Hepatocyte (in vitro differentiated cells): ENCODE results near the gene VPS51. TPM values are rescaled to one million over a fixed set of nuclear protein-coding genes. Genes with fewer than 3 reads are reported as not detected.

ENCODE experiments used
- DNase-seq: peaks from one replicate; pipeline ENCODE4 v3.0.0-alpha.2; 2016; ENCODE audit warnings: low spot score
- H2AFZ ChIP-seq: fragments of 200-600 bp; sonication (generic); 2 replicates; pipeline ENCODE4 v1.6.0; 2016; ENCODE audit warnings: antibody characterized with exemption, mild to moderate bottlenecking
- H3K27ac ChIP-seq: fragments of 200-600 bp; sonication (generic); 2 replicates; pipeline ENCODE4 v1.5.1; 2016; ENCODE audit warnings: mild to moderate bottlenecking
- H3K27me3 ChIP-seq: fragments of 200-600 bp; sonication (generic); 2 replicates; pipeline ENCODE4 v1.6.1; 2016
- H3K36me3 ChIP-seq: fragments of 200-600 bp; sonication (generic); replicated peaks from 2 replicates; pipeline ENCODE4 v1.5.1; 2016; ENCODE audit warnings: low read depth; ENCODE audit not compliant: insufficient read depth
- H3K4me1 ChIP-seq: fragments of 200-600 bp; sonication (generic); 2 replicates; pipeline ENCODE4 v1.5.1; 2016; ENCODE audit warnings: mild to moderate bottlenecking, moderate library complexity; ENCODE audit not compliant: insufficient read depth
- H3K4me2 ChIP-seq: fragments of 200-600 bp; sonication (generic); 2 replicates; pipeline ENCODE4 v1.6.0; 2016
- H3K4me3 ChIP-seq: fragments of 200-600 bp; sonication (generic); 2 replicates; pipeline ENCODE4 v1.5.1; 2016; ENCODE audit warnings: mild to moderate bottlenecking
- H3K79me2 ChIP-seq: fragments of 200-600 bp; sonication (generic); 2 replicates; pipeline ENCODE4 v1.6.0; 2017; ENCODE audit warnings: mild to moderate bottlenecking
- H3K9me2 ChIP-seq: fragments of 200-600 bp; sonication (generic); replicated peaks from 2 replicates; pipeline ENCODE4 v1.6.0; 2017; ENCODE audit warnings: mild to moderate bottlenecking; ENCODE audit not compliant: insufficient read depth
- H3K9me3 ChIP-seq: fragments of 200-600 bp; sonication (generic); 2 replicates; pipeline ENCODE4 v1.5.1; 2016; ENCODE audit warnings: low read depth, mild to moderate bottlenecking
- H4K20me1 ChIP-seq: fragments of 200-600 bp; sonication (generic); 2 replicates; pipeline ENCODE4 v1.6.0; 2016; ENCODE audit warnings: mild to moderate bottlenecking; ENCODE audit not compliant: insufficient read depth, poor library complexity, severe bottlenecking
- EZH2 ChIP-seq: fragments of 200-600 bp; sonication (generic); IDR thresholded peaks from 2 replicates; pipeline ENCODE4 v1.6.1; 2016; ENCODE audit warnings: antibody characterized with exemption, mild to moderate bottlenecking, borderline replicate concordance
- EZH2phosphoT487 ChIP-seq: fragments of 200-600 bp; sonication (generic); IDR thresholded peaks from one replicate; pipeline ENCODE4 v1.6.1; 2018; ENCODE audit warnings: antibody characterized with exemption, mild to moderate bottlenecking, low read depth, moderate library complexity; ENCODE audit not compliant: unreplicated experiment, severe bottlenecking
- WGBS: methylation state at CpG from one replicate; pipeline ENCODE4 v1.1.6; 2016; ENCODE audit warnings: low lambda C conversion rate; ENCODE audit errors: missing lambda C conversion rate; 5-methylcytosine and 5-hydroxymethylcytosine counted together
- polyA plus RNA-seq: library from polyadenylated mRNA; unstranded; fragments of >200 nt; fragmentation: Nextera tagmentation; extraction: Ambion mirVana; gene quantifications from 2 replicates; pipeline ENCODE4 v1.2.1, GENCODE V29; 2016
- total RNA-seq: library from RNA; depleted of rRNA; stranded (reverse); fragments of >200 nt; gene quantifications from 2 replicates; pipeline ENCODE4 v1.2.3, GENCODE V29; 2014
- TF ChIP-seq, protein P1 (sequence below): fragments of 200-600 bp; sonication (generic); IDR thresholded peaks from 2 replicates; pipeline ENCODE4 v1.5.1; 2016; ENCODE audit warnings: antibody characterized with exemption, mild to moderate bottlenecking; ENCODE audit not compliant: poor library complexity

VPS51 gene
- total and polyA plus RNA-seq, 2 experiments from 2014 or later: 63.5 to 242 TPM

DNA sequence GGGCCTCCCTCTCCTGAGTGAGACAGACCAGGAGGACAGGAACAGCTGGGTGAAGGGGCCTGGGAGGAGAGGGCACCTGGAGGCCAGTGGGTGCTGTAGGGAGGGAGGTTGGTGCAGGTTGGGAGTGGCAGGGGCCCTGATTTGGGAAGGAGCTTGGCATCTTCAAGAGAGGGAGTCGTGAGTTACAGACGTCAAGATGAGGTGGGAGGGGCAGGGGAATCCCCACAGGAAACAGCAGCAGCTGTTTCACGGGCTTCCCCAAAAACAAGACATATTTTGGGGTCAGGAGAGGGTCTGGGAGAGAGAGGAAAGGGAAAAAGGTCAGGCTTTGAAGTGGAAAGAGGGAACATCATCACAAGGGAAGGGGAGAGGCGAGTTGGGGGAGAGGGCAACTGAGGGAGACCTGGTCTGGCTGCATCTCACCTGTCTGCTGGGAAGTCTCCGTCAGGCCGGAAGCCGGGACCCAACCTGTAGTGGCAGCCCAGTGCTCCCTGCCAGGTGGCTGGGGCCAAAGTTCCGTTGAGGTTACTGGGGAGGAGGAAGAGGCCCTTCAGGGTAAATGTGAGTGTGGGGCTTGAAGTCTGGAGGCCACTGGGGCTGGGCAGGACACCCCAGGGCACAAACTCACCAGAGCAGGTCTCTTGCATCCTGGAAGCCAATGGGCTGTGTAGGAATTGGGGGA, 42.0 kb upstream of the VPS51 start:
- H3K9me3 ChIP-seq: no peaks in the 10 kb centered on the region
- H3K36me3 ChIP-seq: no peaks in the 10 kb centered on the region
- no peaks in the 10 kb centered on the region for H3K4me1 ChIP-seq
- TF ChIP-seq EZH2phosphoT487 (no peak), EZH2 (no peak)
- TF ChIP-seq, protein P1, sequence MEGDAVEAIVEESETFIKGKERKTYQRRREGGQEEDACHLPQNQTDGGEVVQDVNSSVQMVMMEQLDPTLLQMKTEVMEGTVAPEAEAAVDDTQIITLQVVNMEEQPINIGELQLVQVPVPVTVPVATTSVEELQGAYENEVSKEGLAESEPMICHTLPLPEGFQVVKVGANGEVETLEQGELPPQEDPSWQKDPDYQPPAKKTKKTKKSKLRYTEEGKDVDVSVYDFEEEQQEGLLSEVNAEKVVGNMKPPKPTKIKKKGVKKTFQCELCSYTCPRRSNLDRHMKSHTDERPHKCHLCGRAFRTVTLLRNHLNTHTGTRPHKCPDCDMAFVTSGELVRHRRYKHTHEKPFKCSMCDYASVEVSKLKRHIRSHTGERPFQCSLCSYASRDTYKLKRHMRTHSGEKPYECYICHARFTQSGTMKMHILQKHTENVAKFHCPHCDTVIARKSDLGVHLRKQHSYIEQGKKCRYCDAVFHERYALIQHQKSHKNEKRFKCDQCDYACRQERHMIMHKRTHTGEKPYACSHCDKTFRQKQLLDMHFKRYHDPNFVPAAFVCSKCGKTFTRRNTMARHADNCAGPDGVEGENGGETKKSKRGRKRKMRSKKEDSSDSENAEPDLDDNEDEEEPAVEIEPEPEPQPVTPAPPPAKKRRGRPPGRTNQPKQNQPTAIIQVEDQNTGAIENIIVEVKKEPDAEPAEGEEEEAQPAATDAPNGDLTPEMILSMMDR: no peak
- H3K27ac ChIP-seq: no peak overlapping the region
- WGBS: 69% methylated on average over 8 of the region's 8 CpGs
- H3K79me2 ChIP-seq: no peaks in the 10 kb centered on the region
- no peak overlapping the region for H2AFZ ChIP-seq
- no peak overlapping the region for H3K4me3 ChIP-seq
- H3K4me2 ChIP-seq: no peak overlapping the region
- H3K27me3 ChIP-seq: no peaks in the 10 kb centered on the region
- no peaks in the 10 kb centered on the region for H4K20me1 ChIP-seq
- H3K9me2 ChIP-seq: no peaks in the 10 kb centered on the region
- no peak for DNase-seq

DNA sequence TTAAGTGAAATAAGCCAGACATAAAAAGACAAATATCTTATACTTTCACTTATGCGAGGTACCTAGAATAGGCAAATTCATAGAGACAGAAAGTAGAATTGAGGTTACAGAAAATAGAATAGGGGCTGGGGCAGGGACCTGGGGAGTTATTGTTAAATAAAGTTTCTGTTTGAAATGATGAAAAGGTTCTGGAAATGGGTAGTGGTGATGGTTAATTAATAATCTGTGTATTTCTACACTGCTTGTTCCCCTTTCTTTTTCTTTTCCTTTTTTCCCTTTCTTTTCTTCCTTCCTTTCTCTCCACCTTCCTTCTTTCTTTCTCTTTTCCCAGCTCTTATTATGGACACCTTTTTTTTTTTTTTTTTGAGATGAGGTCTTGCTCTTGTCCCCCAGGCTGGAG, 40.5 kb upstream of the VPS51 start:
- no peak overlapping the region for H3K4me3 ChIP-seq
- H3K9me3 ChIP-seq: no peaks in the 10 kb centered on the region
- H3K27ac ChIP-seq: no peak overlapping the region
- no peak for TF ChIP-seq EZH2phosphoT487
- TF ChIP-seq, protein P1: no peak
- H3K36me3 ChIP-seq: no peaks in the 10 kb centered on the region
- no peaks in the 10 kb centered on the region for H4K20me1 ChIP-seq
- no peaks in the 10 kb centered on the region for H3K79me2 ChIP-seq
- H3K4me2 ChIP-seq: no peak overlapping the region
- no peak overlapping the region for H2AFZ ChIP-seq
- H3K27me3 ChIP-seq: no peaks in the 10 kb centered on the region
- 90% methylated on average over 1 of the region's 1 CpG for WGBS
- DNase-seq: no peak
- H3K4me1 ChIP-seq: no peaks in the 10 kb centered on the region
- H3K9me2 ChIP-seq: no peaks in the 10 kb centered on the region

DNA sequence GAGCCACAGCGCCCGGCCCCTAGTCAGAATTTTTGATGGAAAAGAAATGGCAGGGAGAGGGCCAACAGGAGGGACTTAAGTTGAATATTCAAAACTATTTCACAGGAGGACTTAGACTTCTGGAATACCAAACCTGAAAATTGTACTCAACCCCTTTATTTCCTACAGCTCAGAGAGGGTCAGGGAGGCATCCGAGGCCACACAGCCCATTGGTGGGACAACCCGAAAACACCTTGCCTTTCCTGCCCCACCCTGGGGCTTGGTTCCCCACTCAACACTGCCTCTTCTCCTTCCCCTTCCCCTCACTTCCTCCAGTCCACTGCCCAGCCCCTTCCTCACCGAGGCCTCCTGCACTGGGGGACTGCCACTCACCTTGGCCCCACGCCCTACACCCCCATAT, 39.0 kb upstream of the VPS51 start:
- Histone ChIP-seq H3K79me2 (no peaks in the 10 kb centered on the region), H3K27ac (no peak overlapping the region), H2AFZ (no peak overlapping the region), H4K20me1 (no peaks in the 10 kb centered on the region), H3K27me3 (no peaks in the 10 kb centered on the region), H3K4me1 (no peaks in the 10 kb centered on the region), H3K9me3 (no peaks in the 10 kb centered on the region), H3K4me3 (no peak overlapping the region), H3K9me2 (no peaks in the 10 kb centered on the region), H3K36me3 (no peaks in the 10 kb centered on the region), H3K4me2 (no peak overlapping the region)
- no peak for DNase-seq
- WGBS: 93% methylated on average over 6 of the region's 6 CpGs
- TF ChIP-seq EZH2 (no peak), EZH2phosphoT487 (no peak)
- TF ChIP-seq, protein P1: no peak

DNA sequence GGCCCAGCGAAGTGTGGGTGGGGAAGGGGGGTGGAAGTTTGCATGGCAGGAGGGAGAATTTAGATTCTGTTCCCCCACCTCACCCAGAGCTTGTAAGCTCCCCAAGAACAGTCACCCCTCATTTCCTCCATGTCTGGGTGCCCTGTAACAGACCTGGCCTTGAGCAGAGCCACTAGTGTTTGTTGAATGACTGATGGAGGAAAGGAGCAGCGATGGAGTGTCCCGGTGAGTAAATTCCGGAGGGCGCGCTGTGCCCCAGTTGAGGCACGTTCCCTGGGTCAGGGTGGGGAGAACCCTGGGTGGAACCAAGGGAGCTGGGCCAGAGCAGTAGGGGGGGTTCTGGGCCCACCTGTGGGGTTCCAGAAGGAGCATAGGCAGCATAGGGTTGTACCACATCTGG, 38.5 kb upstream of the VPS51 start:
- Histone ChIP-seq H3K9me2 (no peaks in the 10 kb centered on the region), H3K4me3 (no peak overlapping the region), H4K20me1 (no peaks in the 10 kb centered on the region), H3K27ac (no peak overlapping the region), H3K79me2 (no peaks in the 10 kb centered on the region), H3K36me3 (no peaks in the 10 kb centered on the region), H3K9me3 (no peaks in the 10 kb centered on the region), H2AFZ (no peak overlapping the region), H3K4me1 (no peaks in the 10 kb centered on the region), H3K4me2 (no peak overlapping the region), H3K27me3 (no peaks in the 10 kb centered on the region)
- no peak for DNase-seq
- 94% methylated on average over 7 of the region's 7 CpGs for WGBS
- TF ChIP-seq EZH2phosphoT487: no peak
- TF ChIP-seq, protein P1: no peak
- no peak for TF ChIP-seq EZH2
